ENCODE measurements around the gene ALDH4A1. TPM values are rescaled to one million over a fixed set of nuclear protein-coding genes. Genes with fewer than 3 reads are reported as not detected.

ALDH4A1 gene
- total and polyA plus RNA-seq, 2 of the 4 experiments (the other 2 are of a cell fraction) = 8.6 to 21.1 TPM

DNA sequence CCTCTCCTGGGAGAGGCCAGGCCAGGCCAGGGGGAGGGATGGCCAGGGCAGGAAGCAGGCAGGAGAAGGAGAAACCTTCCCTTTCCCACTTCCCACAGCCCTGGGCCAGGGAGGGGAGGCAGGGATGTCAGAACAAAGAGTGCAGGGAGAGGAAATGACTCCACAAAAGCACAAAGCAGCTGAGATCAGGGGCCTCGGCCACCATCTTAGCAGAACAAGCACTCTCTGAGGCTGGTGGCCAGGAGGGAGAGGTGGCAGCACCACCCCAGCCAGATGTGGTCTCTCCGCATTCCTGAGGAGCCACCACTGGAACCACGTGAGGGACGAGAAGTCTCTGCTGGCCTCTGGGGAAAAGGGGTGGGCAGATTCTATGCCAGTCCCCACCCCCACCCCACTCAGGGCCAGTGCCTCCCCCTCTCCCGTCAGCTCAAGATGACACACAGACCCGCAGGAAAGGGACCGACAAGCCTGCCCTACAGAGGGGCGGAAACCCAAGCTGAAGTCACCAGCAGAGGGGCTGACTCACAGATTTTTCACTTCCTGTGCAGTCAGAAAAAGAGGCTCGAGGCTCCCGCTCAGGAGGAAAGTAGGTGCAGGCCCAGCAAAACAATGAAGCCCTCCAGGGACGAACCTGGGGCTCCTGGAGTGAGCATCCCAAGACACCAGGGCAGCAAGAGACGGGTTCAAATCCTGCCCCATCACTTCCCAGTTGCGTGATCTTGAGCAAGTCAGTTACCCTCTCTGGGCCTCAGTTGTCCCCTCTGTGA, 24.1 kb upstream of the ALDH4A1 start (continued):
- TF ChIP-seq BHLHE40 (IDR thresholded peaks at IDR 0.05; ENCODE audit: low read depth, low read length) (0 out of 2 replicates have a peak, but pooled peaks have one; percentile 3), MAFK (IDR thresholded peaks at IDR 0.05; ENCODE audit: low read depth, low read length) (no peak), NFE2L2 (IDR thresholded peaks at IDR 0.05; ENCODE audit: low read depth, low read length) (no peak)

DNA sequence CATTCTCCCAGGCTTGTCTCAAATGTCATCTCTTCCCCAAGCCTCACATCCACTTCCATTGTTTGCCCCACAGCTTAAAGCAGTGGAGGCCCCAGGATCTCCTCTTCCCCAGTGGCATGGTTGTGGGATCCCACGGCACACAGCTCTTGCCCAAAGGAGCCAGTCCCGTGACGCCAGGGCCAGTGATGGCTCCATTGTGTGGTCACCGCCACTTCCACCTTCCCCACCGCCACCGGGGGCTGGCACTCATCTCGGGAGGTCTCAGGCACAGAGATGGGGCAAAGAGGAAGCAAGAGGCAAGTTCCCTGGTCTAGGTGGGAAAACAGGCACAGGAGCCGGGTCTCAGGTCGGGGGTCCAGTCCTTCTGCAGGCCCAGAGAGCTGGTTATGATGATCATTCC, 22.9 kb upstream of the ALDH4A1 start:
- no peaks in the 10 kb centered on the region for H3K27me3 ChIP-seq (ENCODE audit: control insufficient read depth, insufficient read depth, low read length)
- H2BK5ac ChIP-seq (ENCODE audit: low read depth, low read length, poor library complexity, severe bottlenecking) = no peak overlapping the region
- DNase-seq = no peak
- H3K79me1 ChIP-seq (ENCODE audit: low read depth in 1 of 2, low read length in 2 of 2) = peaks cover 38 to 95% of the 10 kb centered on the region in 2 experiments; a peak in 3 of 4 replicates
- no peak overlapping the region for H3K56ac ChIP-seq (ENCODE audit: extremely low read depth, insufficient read depth, low read length)
- 100% methylated on average over 4 of the region's 9 CpGs; no CpG with 5 or more reads in 1 of the 2 experiments for WGBS, 2 experiments (ENCODE audit: extremely low coverage in 2 of 2, insufficient read length in 1 of 2)
- no peaks in the 10 kb centered on the region for H3K36me3 ChIP-seq (ENCODE audit: control insufficient read depth, insufficient read depth, low read length)
- H3K23ac ChIP-seq (ENCODE audit: low read depth, low read length) = no peak overlapping the region
- H3K18ac ChIP-seq (ENCODE audit: low read depth, low read length) = no peak overlapping the region
- ChIA-PET CTCF (no interaction called here), POLR2A (ENCODE audit: unreplicated experiment) (no interaction called here)
- H2AK5ac ChIP-seq (ENCODE audit: low read depth, low read length) = peak overlapping the region; percentile 60
- no peak overlapping the region for H4K5ac ChIP-seq (ENCODE audit: low read depth, low read length)
- peaks cover 57% of the 10 kb centered on the region for H3K4me1 ChIP-seq (ENCODE audit: control insufficient read depth, insufficient read depth, low read length)
- 0 out of 2 replicates have a peak overlapping the region, but pooled peaks have one; percentile 93 for H3K4ac ChIP-seq (ENCODE audit: low read depth, low read length)
- H3K27ac ChIP-seq (ENCODE audit: insufficient read depth, low read length) = no peak overlapping the region
- 0 out of 2 replicates have a peak overlapping the region, but pooled peaks have one; percentile 13 for H3K14ac ChIP-seq (replicated peaks; ENCODE audit: low read depth, low read length)
- 0 out of 2 replicates have a peak overlapping the region, but pooled peaks have one; percentile 12 for H2BK120ac ChIP-seq (ENCODE audit: low read depth, low read length)
- H2BK20ac ChIP-seq (ENCODE audit: low read depth, low read length) = peak overlapping the region; percentile 14; the same call in 1 of the 2 replicates
- no peak for ATAC-seq (ENCODE audit: low read depth)
- no TSS peak for BruUV-seq (replicated peaks)
- intact Hi-C loops (cut with micrococcal nuclease) (no loop called here), in situ Hi-C loops (cut with MboI; ENCODE audit: low sequenced_read_pairs) (no loop called here), dilution Hi-C loops (cut with HindIII; ENCODE audit: low sequenced_read_pairs, unreplicated experiment) (no loop called here)
- H4K8ac ChIP-seq (ENCODE audit: low read depth in 2 of 2, low read length in 2 of 2) = no peak overlapping the region
- no peak overlapping the region for H3K4me2 ChIP-seq (ENCODE audit: low read depth, low read length)
- peaks cover 13% of the 10 kb centered on the region; the same call in 1 of the 2 replicates for H4K20me1 ChIP-seq (ENCODE audit: insufficient read depth, low read length)
- TF ChIP-seq RAD21 (IDR thresholded peaks at IDR 0.05; ENCODE audit: low read length) = no peak
- TF ChIP-seq, protein P1, sequence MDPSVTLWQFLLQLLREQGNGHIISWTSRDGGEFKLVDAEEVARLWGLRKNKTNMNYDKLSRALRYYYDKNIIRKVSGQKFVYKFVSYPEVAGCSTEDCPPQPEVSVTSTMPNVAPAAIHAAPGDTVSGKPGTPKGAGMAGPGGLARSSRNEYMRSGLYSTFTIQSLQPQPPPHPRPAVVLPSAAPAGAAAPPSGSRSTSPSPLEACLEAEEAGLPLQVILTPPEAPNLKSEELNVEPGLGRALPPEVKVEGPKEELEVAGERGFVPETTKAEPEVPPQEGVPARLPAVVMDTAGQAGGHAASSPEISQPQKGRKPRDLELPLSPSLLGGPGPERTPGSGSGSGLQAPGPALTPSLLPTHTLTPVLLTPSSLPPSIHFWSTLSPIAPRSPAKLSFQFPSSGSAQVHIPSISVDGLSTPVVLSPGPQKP (IDR thresholded peaks at IDR 0.05; ENCODE audit: borderline replicate concordance, low read depth, low read length) = no peak
- no peak for TF ChIP-seq RCOR1 (IDR thresholded peaks at IDR 0.05; ENCODE audit: insufficient replicate concordance, low read length)
- TF ChIP-seq NFE2L2 (IDR thresholded peaks at IDR 0.05; ENCODE audit: low read depth, low read length) = no peak
- TF ChIP-seq MAFK (IDR thresholded peaks at IDR 0.05; ENCODE audit: low read depth, low read length) = no peak
- TF ChIP-seq, protein P2, sequence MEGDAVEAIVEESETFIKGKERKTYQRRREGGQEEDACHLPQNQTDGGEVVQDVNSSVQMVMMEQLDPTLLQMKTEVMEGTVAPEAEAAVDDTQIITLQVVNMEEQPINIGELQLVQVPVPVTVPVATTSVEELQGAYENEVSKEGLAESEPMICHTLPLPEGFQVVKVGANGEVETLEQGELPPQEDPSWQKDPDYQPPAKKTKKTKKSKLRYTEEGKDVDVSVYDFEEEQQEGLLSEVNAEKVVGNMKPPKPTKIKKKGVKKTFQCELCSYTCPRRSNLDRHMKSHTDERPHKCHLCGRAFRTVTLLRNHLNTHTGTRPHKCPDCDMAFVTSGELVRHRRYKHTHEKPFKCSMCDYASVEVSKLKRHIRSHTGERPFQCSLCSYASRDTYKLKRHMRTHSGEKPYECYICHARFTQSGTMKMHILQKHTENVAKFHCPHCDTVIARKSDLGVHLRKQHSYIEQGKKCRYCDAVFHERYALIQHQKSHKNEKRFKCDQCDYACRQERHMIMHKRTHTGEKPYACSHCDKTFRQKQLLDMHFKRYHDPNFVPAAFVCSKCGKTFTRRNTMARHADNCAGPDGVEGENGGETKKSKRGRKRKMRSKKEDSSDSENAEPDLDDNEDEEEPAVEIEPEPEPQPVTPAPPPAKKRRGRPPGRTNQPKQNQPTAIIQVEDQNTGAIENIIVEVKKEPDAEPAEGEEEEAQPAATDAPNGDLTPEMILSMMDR (conservative IDR thresholded peaks at IDR 0.05; ENCODE audit: low read depth, low read length) = no peak
- TF ChIP-seq RFX5 (IDR thresholded peaks at IDR 0.05; ENCODE audit: low read depth, low read length) = no peak
- no peak for TF ChIP-seq POLR2A (IDR thresholded peaks at IDR 0.05; ENCODE audit: low read depth, low read length)
- no peak for TF ChIP-seq MAZ (IDR thresholded peaks at IDR 0.05; ENCODE audit: borderline replicate concordance, low read depth, low read length)
- TF ChIP-seq CEBPB (IDR thresholded peaks at IDR 0.05; ENCODE audit: low read depth, low read length) = no peak
- 0 out of 2 replicates have a peak overlapping the region, but pooled peaks have one; percentile 11 for H4K91ac ChIP-seq (ENCODE audit: insufficient read depth, low read depth, low read length)
- peaks cover 34% of the 10 kb centered on the region for H3K9me1 ChIP-seq (ENCODE audit: insufficient read depth, low read length)
- H2BK15ac ChIP-seq (ENCODE audit: low read depth, low read length) = no peak overlapping the region; the same call in 2 of the 3 replicates
- peak overlapping the region; percentile 14 for H2AFZ ChIP-seq (replicated peaks; ENCODE audit: low read length, poor library complexity)
- no peak overlapping the region for H3K4me3 ChIP-seq (ENCODE audit: insufficient read depth, low read depth, low read length)
- H2AK9ac ChIP-seq (replicated peaks; ENCODE audit: low read depth, low read length, poor library complexity) = peak overlapping the region; percentile 70
- no peaks in the 10 kb centered on the region for H3K9me3 ChIP-seq (ENCODE audit: control insufficient read depth, insufficient read depth, low read length)
- no peak overlapping the region for H3K9ac ChIP-seq (ENCODE audit: low read depth, low read length)
